ENCODE data around the gene ITGA1.

DNA sequence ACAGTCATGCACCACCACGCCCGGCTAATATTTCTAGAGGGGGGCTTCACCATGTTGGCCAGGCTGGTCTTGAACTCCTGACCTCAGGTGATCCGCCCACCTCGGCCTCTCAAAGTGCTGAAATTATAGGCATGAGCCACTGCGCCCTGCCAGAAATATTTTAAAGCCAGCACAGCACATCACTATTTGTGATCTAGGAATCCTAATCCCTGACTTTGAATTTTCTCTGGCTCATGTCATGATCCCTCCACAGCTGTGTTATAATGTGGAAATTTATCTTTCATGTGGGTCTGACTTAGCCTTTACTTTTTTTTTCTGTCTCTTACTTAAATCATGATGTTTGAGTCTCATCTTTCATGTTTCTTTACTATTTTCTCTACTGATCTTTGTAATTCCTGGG lies 18.7 kb upstream of the ITGA1 start:
- TF ChIP-seq, protein P1, sequence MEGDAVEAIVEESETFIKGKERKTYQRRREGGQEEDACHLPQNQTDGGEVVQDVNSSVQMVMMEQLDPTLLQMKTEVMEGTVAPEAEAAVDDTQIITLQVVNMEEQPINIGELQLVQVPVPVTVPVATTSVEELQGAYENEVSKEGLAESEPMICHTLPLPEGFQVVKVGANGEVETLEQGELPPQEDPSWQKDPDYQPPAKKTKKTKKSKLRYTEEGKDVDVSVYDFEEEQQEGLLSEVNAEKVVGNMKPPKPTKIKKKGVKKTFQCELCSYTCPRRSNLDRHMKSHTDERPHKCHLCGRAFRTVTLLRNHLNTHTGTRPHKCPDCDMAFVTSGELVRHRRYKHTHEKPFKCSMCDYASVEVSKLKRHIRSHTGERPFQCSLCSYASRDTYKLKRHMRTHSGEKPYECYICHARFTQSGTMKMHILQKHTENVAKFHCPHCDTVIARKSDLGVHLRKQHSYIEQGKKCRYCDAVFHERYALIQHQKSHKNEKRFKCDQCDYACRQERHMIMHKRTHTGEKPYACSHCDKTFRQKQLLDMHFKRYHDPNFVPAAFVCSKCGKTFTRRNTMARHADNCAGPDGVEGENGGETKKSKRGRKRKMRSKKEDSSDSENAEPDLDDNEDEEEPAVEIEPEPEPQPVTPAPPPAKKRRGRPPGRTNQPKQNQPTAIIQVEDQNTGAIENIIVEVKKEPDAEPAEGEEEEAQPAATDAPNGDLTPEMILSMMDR (conservative IDR thresholded peaks at IDR 0.05; ENCODE audit: low read length): no peak
- no peak for TF ChIP-seq EZH2phosphoT487 (IDR thresholded peaks at IDR 0.05; ENCODE audit: borderline replicate concordance)

Measured in Loucy (cell line).